WTC11 (cell line): ENCODE results near the gene NEDD9. TPM values are rescaled to one million over a fixed set of nuclear protein-coding genes. Genes with fewer than 3 reads are reported as not detected.

Experiments used
- ATAC-seq: fragments of 200-7000 bp; cut with Tn5 transposase; 2 replicates; pipeline ENCODE4 v1.10.0; 2021; ENCODE audit warnings: mild to moderate bottlenecking, moderate library complexity
- CTCF ChIA-PET: fragments of 300-600 bp; sonication (Branson Sonifier 250); formaldehyde crosslinking; loops from one replicate; lab custom pipeline; 2021; ENCODE audit warnings: antibody characterized with exemption; lab: Charles Lee
- POLR2A ChIA-PET: fragments of 350-600 bp; sonication (Branson Sonifier 250); formaldehyde crosslinking; loops from one replicate; lab custom pipeline; 2021; ENCODE audit warnings: antibody characterized with exemption; lab: Charles Lee
- DNase-seq: peaks from one replicate; pipeline ENCODE4 v3.0.0; 2021; ENCODE audit warnings: low spot score
- H3K27ac Mint-ChIP-seq: 2 replicates; pipeline ENCODE4 v1.8.0; 2021; ENCODE audit warnings: mixed read lengths
- H3K27me3 Mint-ChIP-seq: 2 replicates; pipeline ENCODE4 v1.8.0; 2021; ENCODE audit warnings: low read depth, mild to moderate bottlenecking, moderate library complexity, mixed read lengths
- H3K36me3 Mint-ChIP-seq: 2 replicates; pipeline ENCODE4 v1.8.0; 2021; ENCODE audit warnings: mixed read lengths
- H3K4me1 Mint-ChIP-seq: 2 replicates; pipeline ENCODE4 v1.8.0; 2022; ENCODE audit warnings: mixed read lengths
- H3K4me3 Mint-ChIP-seq: 2 replicates; pipeline ENCODE4 v1.8.0; 2021; ENCODE audit warnings: mild to moderate bottlenecking, moderate library complexity, mixed read lengths
- H3K9me3 Mint-ChIP-seq: 2 replicates; pipeline ENCODE4 v1.8.0; 2021; ENCODE audit warnings: mixed read lengths
- AR ChIP-seq: fragments of 250-450 bp; sonication (Bioruptor Pico); IDR thresholded peaks from 2 replicates; pipeline ENCODE4 v1.9.0; 2021; ENCODE audit warnings: mild to moderate bottlenecking
- CREM ChIP-seq: sonication (generic); formaldehyde crosslinking; IDR thresholded peaks from 2 replicates; pipeline ENCODE4 v1.8.1; 2022; ENCODE audit warnings: mild to moderate bottlenecking, missing genetic modification reagents, moderate library complexity
- ETV6 ChIP-seq: sonication (generic); formaldehyde crosslinking; IDR thresholded peaks from 2 replicates; pipeline ENCODE4 v1.8.1; 2022; ENCODE audit warnings: mild to moderate bottlenecking, missing genetic modification reagents
- IRF2 ChIP-seq: sonication (generic); formaldehyde crosslinking; IDR thresholded peaks from 2 replicates; pipeline ENCODE4 v1.8.0; 2022; ENCODE audit warnings: low read depth, missing genetic modification reagents, borderline replicate concordance
- NR1H2 ChIP-seq: sonication (generic); formaldehyde crosslinking; IDR thresholded peaks from 2 replicates; pipeline ENCODE4 v1.9.0; 2021; ENCODE audit warnings: mild to moderate bottlenecking, moderate library complexity, missing genetic modification reagents
- PRDM15 ChIP-seq: sonication (generic); formaldehyde crosslinking; IDR thresholded peaks from 2 replicates; pipeline ENCODE4 v1.8.0; 2022; ENCODE audit warnings: missing genetic modification reagents
- SP1 ChIP-seq: sonication (generic); formaldehyde crosslinking; conservative IDR thresholded peaks from 2 replicates; pipeline ENCODE4 v1.8.1; 2022; ENCODE audit warnings: missing genetic modification reagents
- ZNF423 ChIP-seq: fragments of 250-450 bp; sonication (Bioruptor Pico); IDR thresholded peaks from 2 replicates; pipeline ENCODE4 v2.1.2; 2022; ENCODE audit warnings: mild to moderate bottlenecking, moderate library complexity
- ZSCAN18 ChIP-seq: fragments of 250-450 bp; sonication (Bioruptor Pico); IDR thresholded peaks from 2 replicates; pipeline ENCODE4 v2.1.2; 2022; ENCODE audit warnings: mild to moderate bottlenecking, moderate library complexity
- total RNA-seq: library from RNA; stranded (reverse); gene quantifications from 3 replicates; pipeline ENCODE4 v1.2.3, GENCODE V29; 2021
- TF ChIP-seq, protein P1 (sequence below): sonication (generic); formaldehyde crosslinking; IDR thresholded peaks from 2 replicates; pipeline ENCODE4 v1.8.0; 2022; ENCODE audit warnings: mild to moderate bottlenecking, missing genetic modification reagents

Gene NEDD9
- total RNA-seq, 1 experiment from 2014 or later: 9.8 TPM

- H3K27ac Mint-ChIP-seq: no peak overlapping the region
- ATAC-seq (no peak), DNase-seq (no peak)
- no peaks in the 10 kb centered on the region for H3K9me3 Mint-ChIP-seq
- POLR2A ChIA-PET: no interaction called here
- H3K4me3 Mint-ChIP-seq: no peak overlapping the region
- TF ChIP-seq SP1 (CRISPR knock-in tag): no peak
- TF ChIP-seq ZSCAN18 (CRISPR knock-in tag): no peak
- TF ChIP-seq ETV6 (CRISPR knock-in tag): no peak
- TF ChIP-seq NR1H2 (CRISPR knock-in tag): no peak
- TF ChIP-seq PRDM15 (CRISPR knock-in tag): no peak
- no peak for TF ChIP-seq IRF2 (CRISPR knock-in tag)
- TF ChIP-seq, protein P1, sequence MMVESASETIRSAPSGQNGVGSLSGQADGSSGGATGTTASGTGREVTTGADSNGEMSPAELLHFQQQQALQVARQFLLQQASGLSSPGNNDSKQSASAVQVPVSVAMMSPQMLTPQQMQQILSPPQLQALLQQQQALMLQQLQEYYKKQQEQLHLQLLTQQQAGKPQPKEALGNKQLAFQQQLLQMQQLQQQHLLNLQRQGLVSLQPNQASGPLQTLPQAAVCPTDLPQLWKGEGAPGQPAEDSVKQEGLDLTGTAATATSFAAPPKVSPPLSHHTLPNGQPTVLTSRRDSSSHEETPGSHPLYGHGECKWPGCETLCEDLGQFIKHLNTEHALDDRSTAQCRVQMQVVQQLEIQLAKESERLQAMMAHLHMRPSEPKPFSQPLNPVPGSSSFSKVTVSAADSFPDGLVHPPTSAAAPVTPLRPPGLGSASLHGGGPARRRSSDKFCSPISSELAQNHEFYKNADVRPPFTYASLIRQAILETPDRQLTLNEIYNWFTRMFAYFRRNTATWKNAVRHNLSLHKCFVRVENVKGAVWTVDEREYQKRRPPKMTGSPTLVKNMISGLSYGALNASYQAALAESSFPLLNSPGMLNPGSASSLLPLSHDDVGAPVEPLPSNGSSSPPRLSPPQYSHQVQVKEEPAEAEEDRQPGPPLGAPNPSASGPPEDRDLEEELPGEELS (CRISPR knock-in tag): no peak
- CTCF ChIA-PET: interaction anchor here (1.2 kb wide), 1 partner anchor 100 kb away, joined by 3 read pairs; no protein-coding TSS in a partner anchor
- H3K4me1 Mint-ChIP-seq: peaks cover 25% of the 10 kb centered on the region
- H3K36me3 Mint-ChIP-seq: no peaks in the 10 kb centered on the region
- no peaks in the 10 kb centered on the region for H3K27me3 Mint-ChIP-seq
Measured at GRCh38 chr6:11272491-11273192, 40.2 kb upstream of the NEDD9 start.

GRCh38 chr6:11271228-11272020 is 39.0 kb upstream of the NEDD9 start:
- no peaks in the 10 kb centered on the region for H3K36me3 Mint-ChIP-seq
- ATAC-seq (no peak), DNase-seq (no peak)
- H3K4me1 Mint-ChIP-seq: peaks cover 13% of the 10 kb centered on the region
- ChIA-PET CTCF (interaction anchor here (1.1 to 1.2 kb wide), 2 partner anchors 30 to 99 kb away, joined by 3 to 4 read pairs; no protein-coding TSS in a partner anchor), POLR2A (no interaction called here)
- H3K4me3 Mint-ChIP-seq: no peak overlapping the region
- TF ChIP-seq CREM (CRISPR knock-in tag) (no peak), ZNF423 (CRISPR knock-in tag) (no peak), AR (CRISPR knock-in tag) (no peak)
- TF ChIP-seq, all 79 proteins: peak for 0
- Mint-ChIP-seq H3K9me3 (no peaks in the 10 kb centered on the region), H3K27me3 (no peaks in the 10 kb centered on the region), H3K27ac (no peak overlapping the region)
